HG02938 (cell line): ENCODE results near the gene CAGE1.
"Not testable (repeated sequence)": the region's sequence is repeated elsewhere in the genome, so short reads cannot be mapped to it uniquely, and the experiment has no call there.

Experiments used
- ATAC-seq: cut with Tn5 transposase; IDR thresholded peaks from one replicate; pipeline ENCODE4 v1.9.1; 2021; ENCODE audit warnings: mild to moderate bottlenecking, moderate library complexity; ENCODE audit not compliant: unreplicated experiment

The CAGE1 gene

GRCh38 chr6:7341271-7341670 lies 48.3 kb downstream of the CAGE1 start:
- ATAC-seq = no peak

GRCh38 chr6:7339007-7339732 lies 50.4 kb downstream of the CAGE1 start:
- not testable (repeated sequence) for ATAC-seq

- ATAC-seq = no peak
Measured at GRCh38 chr6:7338031-7338430, 51.5 kb downstream of the CAGE1 start.

GRCh38 chr6:7335519-7335918 lies 54.0 kb downstream of the CAGE1 start:
- no peak for ATAC-seq

GRCh38 chr6:7334685-7335084 lies 54.9 kb downstream of the CAGE1 start:
- no peak for ATAC-seq

GRCh38 chr6:7332090-7332745 lies 57.3 kb downstream of the CAGE1 start:
- ATAC-seq = no peak

GRCh38 chr6:7331452-7331851 lies 58.1 kb downstream of the CAGE1 start:
- no peak for ATAC-seq

GRCh38 chr6:7328243-7328642 lies 61.3 kb downstream of the CAGE1 start:
- ATAC-seq = no peak

GRCh38 chr6:7325750-7326149 lies 63.8 kb downstream of the CAGE1 start:
- no peak for ATAC-seq

GRCh38 chr6:7324520-7324919 lies 65.0 kb downstream of the CAGE1 start:
- peak; percentile 66 for ATAC-seq

- no peak for ATAC-seq
Measured at GRCh38 chr6:7323074-7323473, 66.5 kb downstream of the CAGE1 start.

GRCh38 chr6:7321866-7322265 lies 67.7 kb downstream of the CAGE1 start:
- ATAC-seq = not testable (repeated sequence)

- ATAC-seq = not testable (repeated sequence)
Measured at GRCh38 chr6:7319406-7319805, 70.1 kb downstream of the CAGE1 start.

GRCh38 chr6:7317538-7317937 lies 72.0 kb downstream of the CAGE1 start:
- no peak for ATAC-seq

- ATAC-seq = no peak
Measured at GRCh38 chr6:7316658-7317533, 72.6 kb downstream of the CAGE1 start.

- ATAC-seq = no peak
Measured at GRCh38 chr6:7315948-7316365, 73.6 kb downstream of the CAGE1 start.

GRCh38 chr6:7315087-7315947 lies 74.2 kb downstream of the CAGE1 start:
- ATAC-seq = not testable (repeated sequence)

GRCh38 chr6:7314414-7314813 lies 75.1 kb downstream of the CAGE1 start:
- no peak for ATAC-seq

- ATAC-seq = no peak
Measured at GRCh38 chr6:7313505-7314165, 75.9 kb downstream of the CAGE1 start.
